ENCODE results near the gene KCNH5. TPM values are rescaled to one million over a fixed set of nuclear protein-coding genes. Genes with fewer than 3 reads are reported as not detected.

Gene KCNH5
- total RNA-seq, 1 donor from 2014 or later = not detected

DNA sequence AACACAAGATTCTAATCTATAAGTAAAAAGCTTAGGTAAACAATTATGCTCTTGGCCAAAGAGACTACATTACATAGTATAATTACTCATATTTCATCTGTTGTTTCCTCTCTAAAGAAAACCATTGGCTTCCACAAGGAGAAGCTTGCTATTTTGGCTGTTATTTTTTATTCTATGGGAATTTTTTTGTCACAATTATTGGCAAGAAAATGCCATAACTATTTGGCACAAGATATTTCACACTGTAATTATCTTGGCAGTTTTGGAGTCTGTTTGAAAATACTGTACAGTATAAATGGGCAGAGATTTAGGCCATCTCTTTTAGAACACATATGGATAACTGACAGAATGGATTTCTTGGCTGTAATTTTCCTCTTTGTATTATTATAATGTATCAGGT, 51.2 kb downstream of the KCNH5 start:
- DNase-seq (ENCODE audit: extremely low read depth, low read depth, low spot score) = no peak

- no peak for DNase-seq (ENCODE audit: extremely low read depth, low read depth, low spot score)
These were observed 56.3 kb downstream of the KCNH5 start for GRCh38 chr14:62988967-62989366.

DNA sequence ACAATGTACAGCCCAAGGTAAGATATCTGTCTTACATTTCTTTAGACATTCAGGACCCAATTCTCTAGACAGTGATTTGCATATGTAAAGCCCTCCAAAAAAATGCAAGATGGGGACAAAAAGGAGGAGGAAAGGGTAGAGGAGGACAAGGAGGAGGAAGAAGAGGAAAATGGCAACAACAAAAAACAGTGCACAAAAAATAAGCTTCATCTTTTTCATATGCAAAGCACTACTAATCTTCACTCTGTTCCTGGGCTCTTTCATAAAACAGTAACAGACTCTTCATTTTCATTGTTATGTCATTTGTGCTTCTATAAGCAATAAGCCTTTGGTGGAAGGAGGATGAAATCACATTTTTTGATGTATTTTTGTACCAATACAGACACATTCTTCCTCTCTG, 61.4 kb downstream of the KCNH5 start:
- no peak for DNase-seq (ENCODE audit: extremely low read depth, low read depth, low spot score)

GRCh38 chr14:62980693-62981092, 64.6 kb downstream of the KCNH5 start:
- DNase-seq (ENCODE audit: extremely low read depth, low read depth, low spot score) = no peak

GRCh38 chr14:62957562-62957961, 87.7 kb downstream of the KCNH5 start:
- no peak for DNase-seq (ENCODE audit: extremely low read depth, low read depth, low spot score)

DNA sequence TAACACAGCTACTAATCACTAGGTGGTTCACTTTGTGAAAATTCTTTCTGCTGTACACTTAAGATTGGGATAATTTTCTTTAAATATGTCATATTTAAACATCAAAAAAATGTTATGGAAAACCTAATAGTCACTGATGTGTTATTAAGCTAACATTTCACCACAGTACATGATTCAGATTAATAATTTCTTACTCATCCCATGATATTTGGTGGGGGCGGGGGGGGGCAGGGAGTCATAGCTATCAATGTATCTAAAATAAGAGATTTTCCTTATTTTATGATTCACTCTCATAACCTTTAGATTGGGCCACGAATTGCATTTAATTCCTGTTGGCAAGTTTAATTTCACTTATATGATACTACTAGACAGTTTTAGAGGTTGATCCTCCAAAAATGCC, 88.8 kb downstream of the KCNH5 start:
- no peak for DNase-seq (ENCODE audit: extremely low read depth, low read depth, low spot score)

DNA sequence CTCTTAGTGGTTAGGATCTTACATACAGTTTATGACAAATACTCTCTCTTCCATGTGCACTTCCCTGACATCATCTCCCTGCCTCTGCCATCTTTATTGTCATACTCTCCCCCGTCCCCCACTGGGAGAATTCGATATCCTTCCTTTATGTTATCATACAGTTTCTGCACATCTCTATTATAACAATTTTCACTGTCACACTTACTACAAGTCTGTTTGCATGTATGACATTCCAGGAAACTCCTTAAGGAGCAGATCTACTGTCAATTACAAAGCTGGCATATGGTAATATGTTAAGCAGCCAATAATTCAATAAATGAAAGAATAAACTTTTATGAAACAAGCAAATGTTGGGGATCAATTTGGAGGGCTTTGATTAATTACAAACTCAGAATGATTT, 91.1 kb downstream of the KCNH5 start:
- no peak for DNase-seq (ENCODE audit: extremely low read depth, low read depth, low spot score)

DNA sequence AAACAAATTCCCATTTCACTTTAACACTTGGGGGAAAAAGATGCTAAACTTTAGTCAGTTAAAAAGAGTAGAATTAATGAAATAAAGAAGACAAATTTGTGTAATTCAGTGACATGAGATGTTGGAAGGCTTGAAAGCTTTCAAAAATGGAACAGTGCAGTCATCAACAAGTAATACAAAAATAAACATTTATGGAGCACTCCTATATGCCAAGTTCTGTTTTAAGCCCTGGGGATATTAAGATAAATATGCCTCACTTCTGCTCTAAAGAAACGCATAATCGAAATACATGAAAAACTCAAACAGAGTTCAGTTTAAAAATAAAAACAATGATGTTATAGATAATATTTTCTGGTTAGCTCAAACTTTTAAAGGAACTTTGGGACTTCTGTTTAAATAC, 93.0 kb downstream of the KCNH5 start:
- no peak for DNase-seq (ENCODE audit: extremely low read depth, low read depth, low spot score)

- no peak for DNase-seq (ENCODE audit: extremely low read depth, low read depth, low spot score)
These were observed 98.0 kb downstream of the KCNH5 start for GRCh38 chr14:62947301-62947700.

DNA sequence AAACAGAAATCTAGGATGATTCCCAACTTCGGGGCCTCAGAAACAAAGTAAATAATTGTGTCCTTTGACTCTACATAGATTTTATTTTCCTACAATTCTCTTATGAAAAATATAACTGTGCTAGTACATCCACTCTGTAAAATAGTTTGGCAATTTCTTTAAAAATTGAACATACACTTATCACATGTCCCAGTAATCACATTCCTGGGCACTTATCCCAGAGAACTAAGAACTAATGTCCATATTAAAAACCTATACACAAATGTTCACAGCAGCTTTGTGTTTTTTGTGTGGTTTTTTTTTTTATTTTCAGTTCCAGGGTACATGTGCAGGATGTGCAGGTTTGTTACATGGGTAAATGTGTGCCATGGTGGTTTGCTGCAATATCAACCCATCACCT, 99.0 kb downstream of the KCNH5 start:
- DNase-seq (ENCODE audit: extremely low read depth, low read depth, low spot score) = no peak

- DNase-seq (ENCODE audit: extremely low read depth, low read depth, low spot score) = no peak
These were observed 102.1 kb downstream of the KCNH5 start for GRCh38 chr14:62943202-62943601.

DNA sequence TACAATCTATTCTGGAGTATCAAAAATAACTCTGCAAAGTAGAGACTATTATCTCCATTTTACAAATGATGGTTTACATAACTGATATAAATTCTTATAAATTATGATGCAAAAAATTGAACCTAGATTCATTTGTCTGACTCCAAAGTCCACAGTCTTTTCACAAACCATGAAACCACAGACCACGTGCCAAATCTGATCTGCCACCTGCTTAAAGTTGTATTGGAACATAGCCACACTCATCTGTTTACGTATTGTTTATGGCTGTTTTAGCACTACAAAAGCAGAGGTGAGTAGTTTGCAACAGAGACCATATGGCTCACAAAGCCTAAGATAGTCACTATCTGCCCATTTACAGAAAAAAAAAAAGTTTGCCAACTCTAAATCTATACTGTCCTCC, 105.3 kb downstream of the KCNH5 start:
- no peak for DNase-seq (ENCODE audit: extremely low read depth, low read depth, low spot score)

- no peak for DNase-seq (ENCODE audit: extremely low read depth, low read depth, low spot score)
These were observed 106.5 kb downstream of the KCNH5 start for GRCh38 chr14:62938778-62939177.

- DNase-seq (ENCODE audit: extremely low read depth, low read depth, low spot score) = no peak
These were observed 110.8 kb downstream of the KCNH5 start for GRCh38 chr14:62934439-62934838.

GRCh38 chr14:62921466-62921865, 123.8 kb downstream of the KCNH5 start:
- DNase-seq (ENCODE audit: extremely low read depth, low read depth, low spot score) = no peak

- no peak for DNase-seq (ENCODE audit: extremely low read depth, low read depth, low spot score)
These were observed 128.7 kb downstream of the KCNH5 start for GRCh38 chr14:62916551-62916950.

GRCh38 chr14:62914873-62915272, 130.4 kb downstream of the KCNH5 start:
- DNase-seq (ENCODE audit: extremely low read depth, low read depth, low spot score) = no peak

DNA sequence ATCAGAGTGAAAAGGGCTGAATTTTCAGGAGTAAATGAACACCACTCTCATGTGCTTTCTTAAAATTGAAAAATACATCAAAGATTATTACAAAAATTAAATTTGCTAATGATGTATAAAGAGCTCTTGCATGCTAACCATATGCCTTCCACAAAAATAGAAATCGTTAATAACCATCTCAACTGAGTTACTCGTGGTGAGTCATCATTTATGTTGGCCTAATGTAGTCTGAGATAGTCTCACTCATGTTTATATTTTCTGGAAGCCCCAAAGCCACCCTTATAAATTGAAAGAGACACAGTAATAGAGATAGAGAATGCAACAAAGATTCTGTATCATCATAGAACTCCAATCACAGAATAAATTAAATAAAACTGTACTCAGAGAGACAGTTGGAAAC, 131.2 kb downstream of the KCNH5 start:
- no peak for DNase-seq (ENCODE audit: extremely low read depth, low read depth, low spot score)

DNA sequence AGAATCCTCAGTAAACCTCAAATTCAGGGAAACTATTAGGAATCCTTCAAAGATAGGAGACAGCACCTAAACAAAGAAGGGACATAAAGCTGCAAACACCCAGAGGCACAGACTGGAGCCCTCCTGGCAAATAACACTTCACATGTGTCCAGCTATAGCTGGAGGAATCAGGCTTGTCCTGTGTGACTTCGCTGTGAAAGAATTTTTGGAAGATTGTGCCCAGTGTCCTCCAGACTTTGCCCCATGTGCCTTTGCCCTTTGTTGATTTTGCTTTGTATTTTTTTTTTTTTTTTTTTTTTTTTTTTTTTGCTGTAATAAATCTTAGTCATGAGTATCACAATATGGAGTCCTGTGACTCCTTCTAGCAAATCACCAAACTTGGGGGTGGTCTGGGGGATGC, 136.8 kb downstream of the KCNH5 start:
- DNase-seq (ENCODE audit: extremely low read depth, low read depth, low spot score) = no peak

DNA sequence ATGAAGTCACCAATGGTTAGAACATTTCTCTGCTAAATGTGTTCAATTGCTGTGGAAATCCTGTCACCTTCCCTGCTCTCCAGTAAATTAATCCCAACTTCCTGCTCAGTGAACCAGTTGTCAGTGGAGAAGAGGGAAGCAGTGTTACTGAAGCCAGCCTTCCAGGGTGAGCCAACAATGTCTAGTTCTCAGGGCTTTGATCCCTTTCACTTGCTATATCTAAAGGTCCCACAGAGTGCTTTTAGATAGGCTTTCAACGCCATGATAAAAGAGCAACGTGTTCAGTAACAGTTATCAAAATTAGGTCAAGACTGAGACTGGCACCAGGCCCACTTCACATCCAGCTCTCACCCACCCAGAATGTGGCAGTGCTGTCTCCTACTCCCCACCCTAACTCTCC, 139.7 kb downstream of the KCNH5 start:
- no peak for DNase-seq (ENCODE audit: extremely low read depth, low read depth, low spot score)

DNA sequence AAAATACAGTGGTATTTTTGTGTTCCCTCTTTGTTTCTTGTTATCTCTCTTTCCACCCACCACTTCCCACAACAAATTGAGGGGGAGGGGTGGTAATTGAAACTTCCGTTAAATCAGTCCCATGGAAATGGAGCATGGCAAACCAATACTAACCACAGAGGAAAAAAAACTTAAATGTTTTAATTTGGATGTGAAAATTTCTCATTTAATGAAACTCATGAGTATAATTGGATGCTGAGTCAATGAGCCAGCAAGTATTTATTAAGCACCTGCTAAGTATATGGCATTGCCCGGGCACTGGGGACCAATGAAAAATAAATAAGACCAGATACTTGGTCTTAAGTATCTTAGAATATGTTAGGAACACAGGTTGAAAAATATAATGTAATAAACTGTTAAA, 147.5 kb downstream of the KCNH5 start:
- no peak for DNase-seq (ENCODE audit: extremely low read depth, low read depth, low spot score)

GRCh38 chr14:62896932-62897456, 148.3 kb downstream of the KCNH5 start:
- no peak for DNase-seq (ENCODE audit: extremely low read depth, low read depth, low spot score)

- DNase-seq (ENCODE audit: extremely low read depth, low read depth, low spot score) = no peak
These were observed 150.5 kb downstream of the KCNH5 start for GRCh38 chr14:62894736-62895135.

- no peak for DNase-seq (ENCODE audit: extremely low read depth, low read depth, low spot score)
These were observed 155.9 kb downstream of the KCNH5 start for GRCh38 chr14:62889364-62889763.
